Activated T-cell treated with anti-CD3 and anti-CD28 coated beads for 4 hours (primary cell): Measurements from ENCODE around the gene AZU1.

Experiments
- DNase-seq: peaks from one replicate; pipeline ENCODE4 v3.0.0-alpha.2; 2020

The AZU1 gene

GRCh38 chr19:855566-856120 is 28.0 kb downstream of the AZU1 start:
- no peak for DNase-seq

- DNase-seq: no peak
These were observed 30.6 kb downstream of the AZU1 start for GRCh38 chr19:858284-858683.

- no peak for DNase-seq
These were observed 31.5 kb downstream of the AZU1 start, which contains the start of gene CFD for GRCh38 chr19:858868-859843. Gene CFD, plus strand, starts transcription at chr19:859664. Its CDS starts 26 bp downstream, at chr19:859690.

- no peak for DNase-seq
These were observed 33.6 kb downstream of the AZU1 start for GRCh38 chr19:861141-861755.

- DNase-seq: peak; percentile 63
These were observed 34.3 kb downstream of the AZU1 start for GRCh38 chr19:861756-862580.

GRCh38 chr19:862581-863314 is 35.1 kb downstream of the AZU1 start:
- DNase-seq: peak; percentile 70

GRCh38 chr19:863315-863620 is 35.6 kb downstream of the AZU1 start:
- no peak for DNase-seq

- DNase-seq: no peak
These were observed 39.2 kb downstream of the AZU1 start for GRCh38 chr19:866769-867300.

- no peak for DNase-seq
These were observed 39.7 kb downstream of the AZU1 start for GRCh38 chr19:867301-867793.

- no peak for DNase-seq
These were observed 40.3 kb downstream of the AZU1 start for GRCh38 chr19:867855-868457.

- no peak for DNase-seq
These were observed 41.0 kb downstream of the AZU1 start for GRCh38 chr19:868458-869244.

- no peak for DNase-seq
These were observed 41.9 kb downstream of the AZU1 start for GRCh38 chr19:869245-870177.

GRCh38 chr19:870314-870713 is 42.7 kb downstream of the AZU1 start:
- no peak for DNase-seq

GRCh38 chr19:870963-871401 is 43.3 kb downstream of the AZU1 start:
- DNase-seq: no peak

- DNase-seq: no peak
These were observed 44.0 kb downstream of the AZU1 start for GRCh38 chr19:871446-872265.

GRCh38 chr19:872266-872951 is 44.8 kb downstream of the AZU1 start:
- DNase-seq: peak; percentile 66

- peak; percentile 45 for DNase-seq
These were observed 45.4 kb downstream of the AZU1 start for GRCh38 chr19:873084-873483.

GRCh38 chr19:873561-874041 is 46.0 kb downstream of the AZU1 start:
- DNase-seq: no peak
